Posterior vena cava (tissue), 2 donors: ENCODE results near the gene C3. TPM values are rescaled to one million over a fixed set of nuclear protein-coding genes. Genes with fewer than 3 reads are reported as not detected.
"Not testable (repeated sequence)": the region's sequence is repeated elsewhere in the genome, so short reads cannot be mapped to it uniquely, and the experiment has no call there.

ENCODE experiments used
- DNase-seq: peaks from one replicate; pipeline ENCODE4 v3.0.0-alpha.2; 2020; ENCODE audit warnings: low spot score
- intact Hi-C, 2 donors: fragments of 100-400 bp; cut with DNase I; formaldehyde crosslinking; loops; one replicate each; pipeline versions ENCODE4 v1.14.1 to v1.14.2; 2022 to 2023
- microRNA-seq, 2 donors: library from miRNA; unstranded; fragments of <30 nt; microRNA quantifications; one replicate each; pipeline ENCODE4 v1.2.0, GENCODE V29; 2020 to 2021; ENCODE audit warnings: borderline microRNAs expressed in 2 of 2
- total RNA-seq, 2 donors: library from RNA; stranded (reverse); fragmentation: NEBNext Ultra II Directional; extraction: Animal tissue kit (Norgen Biotek cat#: 25700); gene quantifications; one replicate each; pipeline ENCODE4 v1.2.1, GENCODE V29; 2021
- donor health status: DM: yes; HTN: yes; CAD: no.
- donor health status: DM: yes; HTN: yes; CAD: no.

Gene C3
- total RNA-seq, 2 donors from 2014 or later = 929 to 2,763 TPM

GRCh38 chr19:6651965-6652804 lies 68.3 kb downstream of the C3 start:
- no peak for DNase-seq
- intact Hi-C loops = no loop called here

DNA sequence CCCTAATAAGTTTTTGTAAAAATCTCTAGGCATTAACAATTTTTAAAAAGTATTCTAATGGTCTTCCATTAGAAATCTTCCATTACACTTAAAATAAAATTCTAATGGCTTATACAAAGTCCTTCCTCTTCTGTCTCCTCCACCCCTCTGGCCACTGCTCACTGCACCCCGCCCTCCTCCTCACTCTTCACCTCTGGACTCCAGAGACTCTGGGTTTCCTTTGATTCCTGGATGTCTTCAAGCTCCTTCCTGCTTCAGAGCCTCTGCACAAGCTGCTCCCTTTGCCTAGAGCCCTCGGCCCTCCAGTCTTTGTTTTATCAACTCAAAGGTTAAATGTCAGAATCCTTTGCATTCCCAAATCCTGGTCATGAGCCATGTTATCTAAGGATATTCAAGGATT lies 71.3 kb downstream of the C3 start:
- no peak for DNase-seq

GRCh38 chr19:6648141-6648715 lies 72.2 kb downstream of the C3 start:
- intact Hi-C loops = no loop called here
- no peak for DNase-seq

More for the DNA sequence above, 71.3 kb downstream of the C3 start:
- intact Hi-C loops = no loop called here

DNA sequence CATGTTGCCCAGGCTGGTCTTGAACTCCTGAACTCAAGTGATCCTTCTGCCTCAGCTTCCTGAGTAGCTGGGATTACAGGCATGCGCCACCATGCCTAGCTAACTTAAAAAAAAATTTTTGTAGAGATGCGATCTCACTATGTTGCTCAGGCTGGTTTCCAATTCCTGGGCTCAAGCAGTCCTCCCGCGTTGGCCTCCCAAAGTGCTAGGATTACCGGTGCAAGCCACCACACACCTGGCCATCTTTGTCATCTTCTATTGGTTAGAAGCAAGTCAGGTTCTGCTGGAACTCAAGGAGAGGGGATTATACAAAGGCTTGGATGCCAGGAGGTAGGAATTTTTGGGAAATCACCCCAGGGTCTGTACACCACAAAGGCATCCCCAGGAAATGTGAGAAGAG lies 75.7 kb downstream of the C3 start:
- no peak for DNase-seq
- intact Hi-C loops = no loop called here

DNA sequence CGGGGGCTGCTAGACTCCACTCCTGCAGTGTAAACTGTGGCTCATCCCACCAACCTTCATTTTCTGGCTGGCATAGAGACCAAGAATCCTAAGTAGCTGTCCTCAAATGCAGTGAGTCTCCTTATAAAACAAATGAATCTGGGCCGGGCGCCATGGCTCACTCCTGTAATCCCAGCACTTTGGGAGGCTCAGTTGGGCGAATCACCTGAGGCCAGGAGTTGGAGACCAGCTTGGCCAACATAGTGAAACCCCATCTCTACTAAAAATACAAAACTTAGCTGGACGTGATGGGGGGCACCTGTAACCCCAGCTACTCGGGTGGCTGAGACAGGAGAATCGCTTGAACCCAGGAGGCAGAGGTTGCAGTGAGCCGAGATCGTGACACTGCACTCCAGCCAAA lies 80.1 kb downstream of the C3 start:
- DNase-seq, intact Hi-C loops: not testable (repeated sequence)

- no peak for DNase-seq
- intact Hi-C loops = loop anchor here in 1 of 2 donors (10.0 kb wide), 1 partner anchor 225 kb away; no protein-coding TSS in a partner anchor
These were observed 81.0 kb downstream of the C3 start for GRCh38 chr19:6639439-6639838.

GRCh38 chr19:6633456-6633813 lies 87.0 kb downstream of the C3 start:
- not testable (repeated sequence) for DNase-seq
- intact Hi-C loops = loop anchor here in 1 of 2 donors (10.0 kb wide), 1 partner anchor 231 kb away; no protein-coding TSS in a partner anchor

DNA sequence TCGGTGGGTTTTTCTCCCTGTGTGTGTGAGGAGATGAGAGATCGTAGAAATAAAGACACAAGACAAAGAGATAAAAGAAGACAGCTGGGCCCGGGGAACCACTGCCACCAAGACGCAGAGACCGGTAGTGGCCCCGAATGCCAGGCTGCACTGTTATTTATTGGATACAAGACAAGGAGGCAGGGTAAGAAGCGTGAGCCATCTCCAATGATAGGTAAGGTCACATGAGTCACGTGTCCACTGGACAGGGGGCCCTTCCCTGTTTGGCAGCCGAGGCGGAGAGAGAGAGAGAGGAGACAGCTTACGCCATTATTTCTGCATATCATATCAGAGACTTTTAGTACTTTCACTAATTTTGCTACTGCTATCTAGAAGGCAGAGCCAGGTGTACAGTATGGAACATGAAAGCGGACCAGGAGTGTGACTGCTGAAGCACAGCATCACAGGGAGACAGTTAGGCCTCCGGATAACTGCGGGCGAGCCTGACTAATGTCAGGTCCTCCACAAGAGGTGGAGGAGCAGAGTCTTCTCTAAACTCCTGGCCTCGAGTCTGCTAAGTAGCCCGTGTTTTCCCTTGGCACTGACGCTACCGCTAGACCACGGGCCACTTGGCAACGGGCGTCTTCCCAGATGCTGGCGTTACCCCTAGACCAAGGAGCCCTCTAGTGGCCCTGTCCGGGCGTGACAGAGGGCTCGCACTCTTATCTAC lies 87.5 kb downstream of the C3 start:
- intact Hi-C loops = loop anchor here in 1 of 2 donors (10.0 kb wide), 1 partner anchor 232 kb away; no protein-coding TSS in a partner anchor
- peak; percentile 92 for DNase-seq

GRCh38 chr19:6632002-6632621 lies 88.3 kb downstream of the C3 start:
- DNase-seq = no peak
- intact Hi-C loops = loop anchor here in 1 of 2 donors (10.0 kb wide), 1 partner anchor 233 kb away; no protein-coding TSS in a partner anchor

Small RNA genes lying within 50 kb of the gene (microRNA-seq; reads per million reads assigned to microRNA genes)
- 0 to 0.52 reads per million in 2 donors for gene MIR6791

Other genes starting within 250 kb of the C3 start
- gene DENND1C, start 238.9 kb downstream of the C3 start, total RNA-seq = 1 to 10 TPM; 2.1 to 3.9 TPM
- under 1 TPM; 0.42 to 0.48 TPM for gene TUBB4A, start 218.3 kb downstream of the C3 start, total RNA-seq
- under 1 TPM; 0.42 to 0.67 TPM for gene TNFSF9, start 189.6 kb downstream of the C3 start, total RNA-seq
- gene CD70, start 129.5 kb downstream of the C3 start, total RNA-seq = under 1 TPM in 1 of 2 donors, not detected in 1; 0.46 TPM
- gene TNFSF14, start 50.5 kb downstream of the C3 start, total RNA-seq = 1 to 10 TPM; 1.4 to 1.6 TPM
- 10 to 100 TPM; 39.3 to 43.4 TPM for gene GPR108, start 16.9 kb upstream of the C3 start, total RNA-seq
- 10 to 100 TPM; 83.2 to 92.6 TPM for gene TRIP10, start 19.0 kb upstream of the C3 start, total RNA-seq
- under 1 TPM; 0.37 to 0.52 TPM for gene SH2D3A, start 46.8 kb upstream of the C3 start, total RNA-seq
- gene VAV1, start 52.1 kb upstream of the C3 start, total RNA-seq = 1 to 10 TPM; 6.4 to 7.8 TPM
- gene ADGRE1, start 166.9 kb upstream of the C3 start, total RNA-seq = under 1 TPM; 0.48 to 0.93 TPM